UCSD-AML1 (cell line): ENCODE data around the gene HIVEP3.

ENCODE experiments used
- DNase-seq: peaks from one replicate; lab custom pipeline; 2025; ENCODE audit not compliant: unreplicated experiment; lab: John Stamatoyannopoulos, UW

The HIVEP3 gene

GRCh38 chr1:41478118-41478748 is 440.5 kb downstream of the HIVEP3 start:
- no peak for DNase-seq

GRCh38 chr1:41476807-41477361 is 441.8 kb downstream of the HIVEP3 start:
- no peak for DNase-seq

- no peak for DNase-seq
Observed at GRCh38 chr1:41475859-41476567, 442.7 kb downstream of the HIVEP3 start.

GRCh38 chr1:41475346-41475745 is 443.4 kb downstream of the HIVEP3 start:
- DNase-seq = no peak

- DNase-seq = no peak
Observed at GRCh38 chr1:41474490-41475271, 444.0 kb downstream of the HIVEP3 start.

- DNase-seq = no peak
Observed at GRCh38 chr1:41473738-41474362, 444.9 kb downstream of the HIVEP3 start.

GRCh38 chr1:41471658-41472057 is 447.1 kb downstream of the HIVEP3 start:
- DNase-seq = no peak

- DNase-seq = no peak
Observed at GRCh38 chr1:41469706-41470105, 449.0 kb downstream of the HIVEP3 start.

- no peak for DNase-seq
Observed at GRCh38 chr1:41468122-41468762, 450.5 kb downstream of the HIVEP3 start.

- no peak for DNase-seq
Observed at GRCh38 chr1:41467673-41468072, 451.0 kb downstream of the HIVEP3 start.

GRCh38 chr1:41466146-41466545 is 452.6 kb downstream of the HIVEP3 start:
- no peak for DNase-seq

GRCh38 chr1:41465741-41466140 is 453.0 kb downstream of the HIVEP3 start:
- DNase-seq = no peak

- no peak for DNase-seq
Observed at GRCh38 chr1:41464885-41465284, 453.8 kb downstream of the HIVEP3 start.

- no peak for DNase-seq
Observed at GRCh38 chr1:41463516-41463915, 455.2 kb downstream of the HIVEP3 start.

GRCh38 chr1:41462680-41463004 is 456.1 kb downstream of the HIVEP3 start:
- no peak for DNase-seq

- no peak for DNase-seq
Observed at GRCh38 chr1:41461790-41462679, 456.7 kb downstream of the HIVEP3 start.

- no peak for DNase-seq
Observed at GRCh38 chr1:41456847-41457540, 461.7 kb downstream of the HIVEP3 start.
